HG02623 (cell line): ENCODE data around the gene RNF225.
"Not testable (repeated sequence)": the region's sequence is repeated elsewhere in the genome, so short reads cannot be mapped to it uniquely, and the experiment has no call there.

Experiments used
- ATAC-seq: cut with Tn5 transposase; IDR thresholded peaks from one replicate; pipeline ENCODE4 v1.9.1; 2021; ENCODE audit warnings: moderate library complexity; ENCODE audit not compliant: unreplicated experiment

The RNF225 gene

DNA sequence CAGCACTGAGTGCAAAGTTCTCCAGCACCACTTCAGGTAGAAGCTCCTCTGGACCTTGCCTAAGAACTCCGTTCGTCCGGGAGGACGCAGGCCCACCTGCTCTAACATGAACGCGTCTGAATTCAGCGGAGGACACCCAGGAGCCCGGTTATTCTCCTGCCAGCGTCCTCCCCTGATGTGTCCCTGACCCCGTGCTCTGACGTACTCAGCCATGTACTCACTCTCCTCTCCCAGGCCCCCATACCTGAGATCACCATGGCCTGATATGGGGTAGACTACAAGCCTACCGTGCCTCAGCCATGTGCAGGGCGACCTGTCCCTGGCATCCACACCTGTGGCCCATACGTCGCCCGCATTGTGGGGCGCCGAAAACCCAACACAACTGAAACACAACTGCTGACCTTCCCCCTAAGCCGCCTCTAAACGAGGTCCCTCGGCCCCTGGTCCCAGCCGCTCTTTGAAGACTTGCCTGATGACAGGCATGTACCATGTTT is 12.2 kb downstream of the RNF225 start:
- no peak for ATAC-seq

DNA sequence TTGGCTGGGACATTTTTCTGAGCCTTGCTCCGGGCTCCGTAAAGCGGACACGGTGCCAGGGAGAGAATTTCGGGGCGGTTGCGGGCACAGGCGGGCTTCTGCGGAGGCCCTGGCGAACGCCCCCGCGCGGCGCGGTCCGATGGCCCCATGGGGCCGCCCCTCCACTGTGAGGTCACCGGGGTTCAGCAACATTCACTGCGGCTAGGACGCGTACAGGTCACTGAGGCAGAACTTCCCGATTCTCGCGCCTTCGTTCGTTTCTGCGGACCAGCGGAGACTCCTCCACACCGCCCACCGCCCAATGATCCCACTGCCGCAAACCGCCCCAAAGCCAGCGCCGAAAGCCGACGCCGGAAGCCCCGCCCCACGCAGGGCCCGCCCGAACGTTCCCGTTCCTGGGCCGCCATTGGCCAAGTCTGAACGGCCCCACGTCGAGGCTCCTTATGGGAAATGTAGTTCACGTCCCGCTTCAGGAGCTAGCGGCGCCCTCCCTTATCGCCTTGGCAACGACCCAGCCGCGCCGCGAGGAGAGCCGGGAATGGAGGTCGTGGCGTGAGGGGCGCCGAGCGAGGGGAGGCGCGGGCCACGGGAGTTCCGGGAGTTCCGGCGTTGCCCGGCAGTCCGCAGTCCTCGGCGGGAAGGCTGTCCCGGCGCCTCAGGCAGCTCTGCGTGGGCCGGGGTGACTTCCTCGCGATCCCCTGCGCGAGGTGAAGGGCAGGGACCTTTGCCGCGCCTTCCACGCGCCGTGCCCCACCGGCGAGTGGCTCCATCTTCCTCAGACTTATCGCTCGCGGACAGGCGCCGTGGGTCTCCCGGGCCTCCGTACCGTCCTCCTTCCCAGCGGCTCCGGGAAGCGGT is 12.9 kb downstream of the RNF225 start, which contains the start of gene ZNF584:
ZNF584 (plus strand) TSS at position 498 of the 858 bp plus-strand sequence. CDS start 499 bp downstream, outside the sequence.
- peak; percentile 93 for ATAC-seq

DNA sequence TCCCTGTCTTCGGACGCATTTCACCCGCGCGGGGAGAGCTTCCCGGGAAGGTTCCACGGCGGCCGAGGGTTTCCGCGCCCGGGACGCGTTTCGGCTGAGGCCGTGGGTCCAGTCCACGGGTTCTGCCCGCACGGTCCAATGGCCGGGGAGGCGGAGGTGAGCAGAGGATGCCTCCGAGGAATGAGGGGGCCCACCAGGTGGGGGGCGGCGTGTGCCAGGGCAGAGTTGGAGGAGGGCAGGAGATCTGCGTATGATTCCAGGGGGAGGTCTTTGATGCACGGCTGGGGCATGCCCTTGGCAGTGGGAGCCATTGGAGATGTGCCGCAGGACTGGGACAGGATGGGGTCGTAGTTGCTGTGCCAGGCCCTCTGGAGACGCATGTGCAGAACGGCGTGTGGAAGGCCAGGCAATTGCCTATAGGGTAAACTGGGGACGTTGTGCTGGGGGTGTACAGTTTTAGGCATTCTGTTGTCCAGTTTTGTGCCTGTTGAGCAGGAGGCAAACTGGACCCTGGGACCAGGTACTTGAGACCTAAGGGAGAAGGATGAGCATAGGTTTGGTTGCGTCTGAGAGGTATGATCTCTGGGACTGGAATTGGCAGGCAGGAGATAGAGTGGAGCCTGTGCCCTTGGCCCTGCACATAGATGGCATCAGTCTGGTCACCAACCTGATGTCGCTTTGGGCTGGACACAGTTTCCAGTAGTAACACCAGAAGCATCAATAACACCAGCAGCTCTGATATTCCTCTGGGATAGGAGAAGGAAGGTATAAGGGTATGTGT is 13.7 kb downstream of the RNF225 start:
- ATAC-seq, result no peak

DNA sequence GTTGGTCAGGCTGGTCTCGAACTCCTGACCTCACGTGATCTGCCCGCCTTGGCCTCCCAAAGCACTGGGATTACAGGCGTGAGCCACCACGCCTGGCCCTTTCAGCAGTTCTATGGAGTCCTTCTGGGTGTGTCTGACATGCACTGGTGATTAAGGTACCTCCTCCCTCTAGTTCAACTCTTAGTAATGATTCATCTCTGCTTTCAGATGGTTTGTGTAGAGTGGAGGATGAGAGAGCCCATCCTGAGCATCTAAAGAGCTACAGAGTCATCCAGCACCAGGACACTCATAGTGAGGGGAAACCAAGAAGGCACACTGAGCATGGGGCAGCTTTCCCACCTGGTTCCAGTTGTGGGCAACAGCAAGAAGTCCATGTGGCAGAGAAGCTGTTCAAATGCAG is 21.1 kb downstream of the RNF225 start:
- ATAC-seq, result no peak

DNA sequence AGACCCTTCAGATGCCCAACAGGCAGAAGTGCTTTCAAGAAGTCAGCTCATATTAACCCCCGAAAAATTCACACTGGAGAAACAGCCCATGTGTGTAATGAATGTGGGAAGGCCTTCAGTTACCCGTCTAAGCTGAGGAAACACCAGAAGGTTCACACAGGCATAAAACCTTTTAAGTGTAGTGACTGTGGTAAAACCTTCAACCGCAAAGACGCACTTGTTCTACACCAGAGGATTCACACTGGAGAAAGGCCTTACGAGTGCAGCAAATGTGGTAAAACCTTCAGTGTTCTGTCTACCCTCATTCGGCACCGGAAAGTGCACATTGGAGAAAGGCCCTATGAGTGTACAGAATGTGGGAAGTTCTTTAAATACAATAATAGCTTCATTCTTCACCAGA is 21.6 kb downstream of the RNF225 start:
- no peak for ATAC-seq

DNA sequence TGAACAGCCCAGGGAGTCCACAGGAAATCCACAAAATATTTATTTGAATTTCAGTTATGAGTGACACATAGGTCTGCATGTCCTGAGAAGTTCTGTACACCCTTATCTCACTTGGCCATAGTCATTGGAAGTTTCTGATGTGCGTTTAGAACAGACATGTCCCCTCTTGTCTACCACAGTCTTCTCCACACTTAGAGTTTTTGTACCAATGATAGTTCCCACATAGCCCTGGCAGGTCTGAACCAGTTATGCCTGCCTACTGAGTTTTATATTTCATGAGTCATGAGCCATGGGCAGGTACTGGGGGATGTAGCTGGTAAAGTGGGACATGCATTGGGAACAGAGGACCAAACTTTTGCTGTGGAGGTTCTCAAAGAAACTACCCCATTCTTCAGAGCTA is 33.2 kb downstream of the RNF225 start:
- ATAC-seq, result no peak

DNA sequence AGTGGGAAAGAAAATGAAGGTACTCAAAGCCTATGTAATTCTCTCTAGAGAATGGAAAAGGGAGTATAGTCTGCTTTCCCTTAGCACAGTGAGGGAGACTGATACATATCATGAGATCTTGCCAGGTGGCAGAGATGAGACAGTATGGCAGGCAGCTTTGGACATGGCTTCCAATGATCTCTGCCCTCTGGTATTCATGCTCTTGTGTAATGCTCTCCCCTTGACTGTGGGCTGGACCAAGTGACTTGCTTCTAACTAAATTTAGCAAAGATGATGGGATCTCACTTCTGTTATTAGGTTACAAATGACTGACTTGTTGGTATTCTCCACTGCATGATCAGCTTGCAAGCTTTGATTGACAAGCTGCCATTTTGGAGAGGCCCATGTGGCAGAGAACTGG is 34.3 kb downstream of the RNF225 start:
- no peak for ATAC-seq

DNA sequence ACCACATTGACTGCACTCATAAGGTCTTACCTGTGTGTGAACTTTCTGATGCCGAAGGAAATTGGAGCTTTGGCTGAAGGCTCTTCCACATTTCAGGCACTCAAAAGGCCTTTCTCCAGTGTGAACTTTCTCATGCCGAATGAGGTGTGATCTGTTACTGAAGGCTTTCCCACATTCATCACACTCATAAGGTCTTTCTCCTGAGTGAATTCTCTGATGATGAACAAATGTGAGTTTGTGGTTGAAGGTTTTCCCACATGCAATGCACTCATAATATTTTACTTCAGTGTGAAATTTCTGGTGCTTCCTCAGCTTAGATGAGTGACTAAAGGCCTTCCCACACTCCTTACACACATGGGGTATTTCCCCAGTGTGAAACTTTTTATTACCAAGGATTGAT is 38.8 kb downstream of the RNF225 start:
- ATAC-seq, result no peak

DNA sequence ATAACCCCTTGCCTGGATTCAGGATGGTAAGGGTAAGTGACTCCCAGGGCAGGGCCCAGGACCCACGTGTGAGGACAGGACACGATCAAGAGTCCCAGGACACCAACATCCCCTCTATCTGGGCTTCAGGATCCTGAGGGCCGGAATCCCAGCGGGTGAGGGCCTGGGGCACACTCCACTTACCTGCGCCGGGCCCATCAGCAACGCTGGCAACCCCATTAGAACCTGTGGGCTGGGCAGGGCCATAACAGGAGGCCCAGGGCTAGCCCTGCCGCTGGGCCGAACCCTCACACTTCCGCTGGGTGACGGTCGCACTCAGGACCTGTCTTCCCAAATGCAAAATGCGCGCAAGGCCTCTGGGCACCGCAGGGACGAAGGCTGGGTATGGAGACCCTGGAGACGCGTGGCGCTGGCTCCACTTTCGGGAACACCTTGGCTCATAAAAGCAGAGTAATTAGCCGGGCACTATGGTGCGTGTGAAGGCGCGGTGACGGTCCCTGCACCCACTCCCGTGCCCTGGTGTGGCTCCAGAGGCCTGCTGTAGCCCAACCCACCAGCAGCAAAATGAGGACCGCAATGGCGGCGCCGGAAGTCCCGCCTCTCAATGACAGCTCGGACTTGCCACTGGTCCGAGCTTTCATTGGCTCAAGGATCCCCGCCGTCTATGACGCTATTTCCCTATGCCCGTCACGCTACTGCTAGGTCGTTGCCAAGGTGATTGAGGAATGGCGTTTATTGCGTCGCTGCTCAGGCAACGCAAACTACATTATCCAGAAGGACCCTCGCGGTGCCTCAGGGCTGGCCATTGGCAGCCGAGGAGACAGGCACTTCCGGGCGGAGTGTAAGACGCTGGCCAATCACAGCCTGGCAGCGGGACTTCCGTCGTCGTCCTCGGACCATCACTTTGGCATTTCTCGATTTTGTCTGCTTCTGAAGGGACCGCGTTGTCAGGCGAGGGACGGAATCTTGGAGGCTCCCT is 44.4 kb downstream of the RNF225 start, which contains the start of gene ZNF132:
ZNF132 (minus strand) TSS at position 578 of the 979 bp plus-strand sequence; CDS start at position 246, 332 bp downstream.
- peak; percentile 93 for ATAC-seq

DNA sequence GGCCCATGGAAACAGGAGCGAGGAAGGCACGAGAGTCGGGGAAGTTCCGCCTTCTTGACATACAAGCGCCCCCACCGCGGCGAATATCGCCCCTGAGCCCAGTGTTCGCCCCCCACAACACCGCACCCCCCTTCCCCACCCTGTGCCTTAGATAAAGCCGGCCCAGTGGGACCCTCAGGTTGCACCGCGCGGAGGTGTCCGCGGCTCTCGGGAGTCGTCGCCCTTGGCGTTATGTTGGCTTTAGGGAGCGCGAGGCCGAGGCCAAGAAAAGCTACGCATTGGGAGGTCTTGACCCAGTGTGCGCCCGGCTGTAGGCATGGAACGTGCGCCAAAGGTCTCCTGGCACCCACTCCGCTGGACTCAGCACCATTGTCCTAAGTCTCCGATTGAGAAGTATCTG is 45.1 kb downstream of the RNF225 start:
- no peak for ATAC-seq

DNA sequence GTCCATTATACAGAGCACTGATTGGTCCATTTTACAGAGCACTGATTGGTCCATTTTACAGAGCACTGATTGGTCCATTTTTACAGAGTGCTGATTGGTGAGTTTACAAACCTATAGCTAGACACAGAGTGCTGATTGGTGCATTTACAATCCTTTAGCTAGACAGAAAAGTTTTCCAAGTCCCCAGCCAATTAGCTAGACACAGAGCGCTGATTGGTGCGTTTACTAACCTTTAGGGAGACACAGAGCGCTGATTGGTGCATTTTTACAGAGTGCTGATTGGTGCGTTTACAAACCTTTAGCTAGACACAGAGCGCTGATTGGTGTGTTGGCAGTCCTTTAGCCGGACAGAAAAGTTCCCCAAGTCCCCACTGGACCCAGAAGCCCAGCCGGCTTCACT is 47.5 kb downstream of the RNF225 start:
- not testable (repeated sequence) for ATAC-seq
